ENCODE results near the gene GLIS1.

DNA sequence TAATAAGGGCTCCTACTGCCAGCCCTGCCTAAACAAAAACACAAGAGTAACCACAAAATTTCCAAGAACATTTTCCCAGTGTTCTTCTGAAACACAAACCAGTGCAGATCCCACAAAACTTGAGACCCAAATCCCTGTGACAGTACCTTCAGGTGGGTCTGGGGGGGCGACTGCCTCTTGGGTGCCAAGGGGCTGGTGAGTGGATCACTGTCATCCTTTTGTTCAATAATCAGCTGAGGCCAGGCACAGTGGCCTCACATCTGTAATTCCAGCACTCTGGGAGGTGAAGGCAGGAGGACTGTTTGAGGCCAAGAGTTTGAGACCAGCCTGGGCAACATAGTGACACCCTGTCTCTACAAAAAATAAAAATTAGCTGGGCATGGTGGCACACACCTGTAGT is 87.6 kb downstream of the GLIS1 start:
- TF ChIP-seq, protein P1, sequence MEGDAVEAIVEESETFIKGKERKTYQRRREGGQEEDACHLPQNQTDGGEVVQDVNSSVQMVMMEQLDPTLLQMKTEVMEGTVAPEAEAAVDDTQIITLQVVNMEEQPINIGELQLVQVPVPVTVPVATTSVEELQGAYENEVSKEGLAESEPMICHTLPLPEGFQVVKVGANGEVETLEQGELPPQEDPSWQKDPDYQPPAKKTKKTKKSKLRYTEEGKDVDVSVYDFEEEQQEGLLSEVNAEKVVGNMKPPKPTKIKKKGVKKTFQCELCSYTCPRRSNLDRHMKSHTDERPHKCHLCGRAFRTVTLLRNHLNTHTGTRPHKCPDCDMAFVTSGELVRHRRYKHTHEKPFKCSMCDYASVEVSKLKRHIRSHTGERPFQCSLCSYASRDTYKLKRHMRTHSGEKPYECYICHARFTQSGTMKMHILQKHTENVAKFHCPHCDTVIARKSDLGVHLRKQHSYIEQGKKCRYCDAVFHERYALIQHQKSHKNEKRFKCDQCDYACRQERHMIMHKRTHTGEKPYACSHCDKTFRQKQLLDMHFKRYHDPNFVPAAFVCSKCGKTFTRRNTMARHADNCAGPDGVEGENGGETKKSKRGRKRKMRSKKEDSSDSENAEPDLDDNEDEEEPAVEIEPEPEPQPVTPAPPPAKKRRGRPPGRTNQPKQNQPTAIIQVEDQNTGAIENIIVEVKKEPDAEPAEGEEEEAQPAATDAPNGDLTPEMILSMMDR (conservative IDR thresholded peaks at IDR 0.05; ENCODE audit: low read depth, low read length) = no peak
- no peak for TF ChIP-seq EZH2 (IDR thresholded peaks at IDR 0.05; ENCODE audit: borderline replicate concordance, low read depth, low read length, poor library complexity, severe bottlenecking)

Measured in A673 (cell line).